Esophagus squamous epithelium (tissue), 5 donors: ENCODE results near the gene MBD3. TPM values are rescaled to one million over a fixed set of nuclear protein-coding genes. Genes with fewer than 3 reads are reported as not detected.

Experiments used
- DNase-seq: peaks from one replicate; lab custom pipeline; 2025; lab: John Stamatoyannopoulos, UW
- H3K27ac ChIP-seq, 4 donors: fragments of 200-600 bp; sonication (generic); one replicate each; pipeline ENCODE4 v1.5.1; 2016 to 2019; ENCODE audit warnings: mild to moderate bottlenecking in 1 of 4
- H3K27me3 ChIP-seq, 4 donors: fragments of 200-600 bp; sonication (generic); 1 replicate in 3 of 4; 2 replicates in 1 of 4; pipeline versions ENCODE4 v1.5.1 to v1.6.0; 2017 to 2021; ENCODE audit warnings: antibody characterized with exemption in 1 of 4
- H3K36me3 ChIP-seq, 3 donors: fragments of 200-600 bp; sonication (generic); one replicate each; pipeline ENCODE4 v1.5.1; 2016 to 2019
- H3K4me1 ChIP-seq, 3 donors: fragments of 200-600 bp; sonication (generic); one replicate each; pipeline ENCODE4 v1.5.1; 2017 to 2019
- H3K4me3 ChIP-seq, 4 donors: fragments of 200-600 bp; sonication (generic); 1 replicate in 3 of 4; 2 replicates in 1 of 4; pipeline ENCODE4 v1.5.1; 2016 to 2019; ENCODE audit warnings: mild to moderate bottlenecking in 2 of 4, moderate library complexity in 1 of 4
- H3K9me3 ChIP-seq, 3 donors: fragments of 200-600 bp; sonication (generic); one replicate each; pipeline ENCODE4 v1.5.1; 2016 to 2019
- CTCF ChIP-seq, 6 experiments: fragments of 450-650 bp in 4 of 6; fragments of 200-600 bp in 2 of 6; sonication (generic) in 2 of 6; IDR thresholded peaks; one replicate each; pipeline ENCODE4 v1.5.1; 2016 to 2019; ENCODE audit warnings: antibody characterized with exemption in 6 of 6, mild to moderate bottlenecking in 4 of 6, moderate library complexity in 4 of 6
- POLR2A ChIP-seq, 4 donors: fragments of 450-650 bp; IDR thresholded peaks; one replicate each; pipeline ENCODE4 v1.6.1; 2017; ENCODE audit warnings: antibody characterized with exemption in 4 of 4, mild to moderate bottlenecking in 4 of 4, moderate library complexity in 3 of 4
- WGBS, 2 donors: methylation state at CpG; one replicate each; pipeline ENCODE4 v1.1.5; 2018; 5-methylcytosine and 5-hydroxymethylcytosine counted together
- intact Hi-C: fragments of 100-400 bp; cut with DNase I; formaldehyde crosslinking; loops from one replicate; pipeline ENCODE4 v1.15.0; 2022
- total RNA-seq, 4 donors: library from RNA; depleted of rRNA; stranded (reverse); fragments of >200 nt; gene quantifications; one replicate each; pipeline ENCODE4 v1.1.0, GENCODE V29; 2016
- donor health status: DM: yes; HTN: yes; CAD: no.

Gene MBD3
- total RNA-seq, 4 donors from 2014 or later = 74.8 to 87.9 (median 84.3) TPM

GRCh38 chr19:1624458-1624857, 31.8 kb upstream of the MBD3 start:
- Histone ChIP-seq H3K27me3 (no peaks in the 10 kb centered on the region), H3K9me3 (no peaks in the 10 kb centered on the region), H3K36me3 (peaks cover 0 to 81% (median 4%) of the 10 kb centered on the region in 3 donors), H3K27ac (no peak overlapping the region), H3K4me1 (no peaks in the 10 kb centered on the region), H3K4me3 (no peak overlapping the region)
- 82 to 84% methylated on average over 21 to 22 of the region's 23 CpGs for WGBS, 2 donors
- intact Hi-C loops = no loop called here
- DNase-seq = no peak
- TF ChIP-seq POLR2A (IDR thresholded peaks at IDR 0.05) (no peak), CTCF (IDR thresholded peaks at IDR 0.05) (peak in 5 of 6 experiments; percentile 47 to 61 (median 49))

GRCh38 chr19:1622541-1622940, 29.9 kb upstream of the MBD3 start:
- H3K4me1 ChIP-seq = no peaks in the 10 kb centered on the region
- intact Hi-C loops = no loop called here
- H3K27me3 ChIP-seq = no peaks in the 10 kb centered on the region
- H3K27ac ChIP-seq = no peak overlapping the region
- H3K4me3 ChIP-seq = no peak overlapping the region
- TF ChIP-seq CTCF (IDR thresholded peaks at IDR 0.05) = no peak
- TF ChIP-seq POLR2A (IDR thresholded peaks at IDR 0.05) = no peak
- peaks cover 4 to 100% (median 8%) of the 10 kb centered on the region in 3 donors for H3K36me3 ChIP-seq
- DNase-seq = no peak
- no peaks in the 10 kb centered on the region for H3K9me3 ChIP-seq
- 79 to 85% methylated on average over 3 to 4 of the region's 5 CpGs for WGBS, 2 donors

- H3K36me3 ChIP-seq = peaks cover 4 to 100% (median 8%) of the 10 kb centered on the region in 3 donors
- no peak overlapping the region for H3K4me3 ChIP-seq
- H3K4me1 ChIP-seq = no peaks in the 10 kb centered on the region
- no peak for DNase-seq
- no peaks in the 10 kb centered on the region for H3K27me3 ChIP-seq
- 100% methylated on average over 4 of the region's 23 CpGs; no CpG with 5 or more reads in 1 of the 2 donors for WGBS, 2 donors
- intact Hi-C loops = no loop called here
- no peak overlapping the region for H3K27ac ChIP-seq
- TF ChIP-seq CTCF (IDR thresholded peaks at IDR 0.05) (no peak), POLR2A (IDR thresholded peaks at IDR 0.05) (no peak)
- no peaks in the 10 kb centered on the region for H3K9me3 ChIP-seq
Measured at GRCh38 chr19:1622007-1622406, 29.3 kb upstream of the MBD3 start.

GRCh38 chr19:1621574-1621973, 28.9 kb upstream of the MBD3 start:
- DNase-seq = no peak
- H3K36me3 ChIP-seq = peaks cover 4 to 97% (median 8%) of the 10 kb centered on the region in 3 donors

GRCh38 chr19:1621021-1621420, 28.4 kb upstream of the MBD3 start:
- no peak for TF ChIP-seq CTCF (IDR thresholded peaks at IDR 0.05)
- no peak for TF ChIP-seq POLR2A (IDR thresholded peaks at IDR 0.05)
- no peaks in the 10 kb centered on the region for H3K9me3 ChIP-seq
- no peak overlapping the region for H3K4me3 ChIP-seq
- WGBS, 2 donors = 83% methylated on average over 7 of the region's 19 CpGs; no CpG with 5 or more reads in 1 of the 2 donors
- no peak overlapping the region for H3K27ac ChIP-seq
- peaks cover 4 to 97% (median 8%) of the 10 kb centered on the region in 3 donors for H3K36me3 ChIP-seq
- intact Hi-C loops = no loop called here
- H3K4me1 ChIP-seq = no peaks in the 10 kb centered on the region
- H3K27me3 ChIP-seq = no peaks in the 10 kb centered on the region
- no peak for DNase-seq

More at GRCh38 chr19:1621574-1621973, 28.9 kb upstream of the MBD3 start:
- WGBS, 2 donors = 97% methylated on average over 6 of the region's 23 CpGs; no CpG with 5 or more reads in 1 of the 2 donors
- no peaks in the 10 kb centered on the region for H3K4me1 ChIP-seq
- TF ChIP-seq CTCF (IDR thresholded peaks at IDR 0.05) (no peak), POLR2A (IDR thresholded peaks at IDR 0.05) (no peak)
- no peaks in the 10 kb centered on the region for H3K27me3 ChIP-seq
- no peak overlapping the region for H3K4me3 ChIP-seq
- intact Hi-C loops = no loop called here
- no peak overlapping the region for H3K27ac ChIP-seq
- no peaks in the 10 kb centered on the region for H3K9me3 ChIP-seq
